GM10248 (cell line): Measurements from ENCODE around the gene ZPR1.

Experiments used
- CTCF ChIA-PET: fragments of 300-600 bp; sonication (Branson Sonifier 250); formaldehyde crosslinking; extraction: SDS; loops from one replicate; lab custom pipeline; 2021; ENCODE audit warnings: antibody characterized with exemption; lab: Yijun Ruan, JAX
- POLR2A ChIA-PET: fragments of 350-650 bp; sonication (Branson Sonifier 250); formaldehyde crosslinking; extraction: SDS; loops from one replicate; lab custom pipeline; 2020; ENCODE audit warnings: antibody characterized with exemption; lab: Yijun Ruan, JAX
- DNase-seq: peaks from one replicate; pipeline ENCODE4 v3.0.0; 2012; ENCODE audit errors: extremely low spot score
- TF ChIP-seq, protein P1 (sequence below): IDR thresholded peaks from 2 replicates; pipeline ENCODE4 v1.5.1; 2012; ENCODE audit warnings: mild to moderate bottlenecking, low read depth; ENCODE audit errors: extremely low read depth, missing control alignments, control extremely low read depth

The ZPR1 gene

DNA sequence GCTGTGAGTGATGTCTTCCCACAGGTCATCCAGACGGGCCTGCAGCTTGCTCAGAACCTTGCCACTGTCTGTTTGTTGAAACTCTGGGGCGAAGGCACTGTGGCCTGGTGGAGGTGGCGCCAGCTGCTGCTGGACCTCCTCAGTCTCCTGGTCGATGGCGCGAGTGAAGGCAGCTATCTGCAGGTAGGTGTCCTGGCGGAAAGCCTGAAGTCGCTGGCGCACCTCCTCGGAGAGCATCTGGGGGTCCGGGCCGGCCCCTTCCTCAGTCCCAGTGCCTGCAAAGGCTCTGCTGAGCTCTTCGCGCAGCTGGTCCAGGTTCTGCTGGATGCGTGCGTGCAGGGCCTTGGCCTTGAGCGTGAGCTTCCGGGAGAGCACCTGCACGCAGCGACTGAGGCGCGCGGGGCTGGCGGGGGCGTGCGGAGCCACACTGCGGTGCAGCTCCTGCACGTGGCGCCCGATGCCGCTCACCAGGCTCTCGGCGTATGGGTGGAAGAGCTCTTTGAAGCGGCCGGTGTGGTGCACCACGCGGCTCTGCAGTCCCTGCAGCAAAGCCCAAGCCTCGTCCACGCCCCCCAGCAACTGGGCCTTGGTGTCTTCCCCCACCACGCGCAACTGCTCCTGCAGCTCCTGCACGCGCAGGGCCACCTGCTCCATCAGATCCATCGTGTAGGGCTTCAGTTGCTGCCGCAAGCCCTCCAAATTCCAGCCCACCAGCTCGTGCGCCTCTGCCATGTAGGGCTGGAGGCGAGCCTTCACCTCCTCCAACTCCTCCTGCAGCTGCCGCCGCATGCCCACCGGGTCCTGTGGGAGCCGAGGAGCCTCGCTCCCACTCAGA, 2.6 kb upstream of the ZPR1 start:
- no peak for DNase-seq
- POLR2A ChIA-PET = no interaction called here
- CTCF ChIA-PET = interaction anchor here (0.6 to 10.2 kb wide), 43 partner anchors 8 to 441 kb away, joined by 3 to 100 read pairs (median 6); partner anchors contain the start of genes APOA1, APOA4, BUD13 and PAFAH1B2
- TF ChIP-seq, protein P1, sequence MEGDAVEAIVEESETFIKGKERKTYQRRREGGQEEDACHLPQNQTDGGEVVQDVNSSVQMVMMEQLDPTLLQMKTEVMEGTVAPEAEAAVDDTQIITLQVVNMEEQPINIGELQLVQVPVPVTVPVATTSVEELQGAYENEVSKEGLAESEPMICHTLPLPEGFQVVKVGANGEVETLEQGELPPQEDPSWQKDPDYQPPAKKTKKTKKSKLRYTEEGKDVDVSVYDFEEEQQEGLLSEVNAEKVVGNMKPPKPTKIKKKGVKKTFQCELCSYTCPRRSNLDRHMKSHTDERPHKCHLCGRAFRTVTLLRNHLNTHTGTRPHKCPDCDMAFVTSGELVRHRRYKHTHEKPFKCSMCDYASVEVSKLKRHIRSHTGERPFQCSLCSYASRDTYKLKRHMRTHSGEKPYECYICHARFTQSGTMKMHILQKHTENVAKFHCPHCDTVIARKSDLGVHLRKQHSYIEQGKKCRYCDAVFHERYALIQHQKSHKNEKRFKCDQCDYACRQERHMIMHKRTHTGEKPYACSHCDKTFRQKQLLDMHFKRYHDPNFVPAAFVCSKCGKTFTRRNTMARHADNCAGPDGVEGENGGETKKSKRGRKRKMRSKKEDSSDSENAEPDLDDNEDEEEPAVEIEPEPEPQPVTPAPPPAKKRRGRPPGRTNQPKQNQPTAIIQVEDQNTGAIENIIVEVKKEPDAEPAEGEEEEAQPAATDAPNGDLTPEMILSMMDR = no peak

DNA sequence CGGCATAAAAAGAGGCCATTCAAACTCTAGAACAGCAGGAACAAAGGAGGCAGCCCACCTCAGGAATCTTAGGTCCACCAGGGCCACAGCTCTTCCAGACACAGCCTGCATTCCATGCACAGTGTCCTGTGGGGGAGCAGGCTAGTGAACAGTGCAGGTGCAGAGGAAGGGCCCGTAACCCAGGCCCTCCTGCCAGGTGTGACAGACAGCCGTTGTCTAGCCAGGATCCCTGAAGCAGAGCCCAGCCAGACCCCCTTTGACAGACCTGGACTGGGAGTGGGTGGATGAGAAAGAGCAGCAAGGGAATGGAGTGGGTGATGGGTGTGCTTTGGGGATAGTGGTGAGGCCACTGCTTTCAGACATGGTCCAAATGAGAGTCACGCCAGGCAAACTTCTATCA, 1.2 kb upstream of the ZPR1 start:
- DNase-seq = no peak
- CTCF ChIA-PET = interaction anchor here (0.9 to 10.2 kb wide), 11 partner anchors 9 to 441 kb away, joined by 3 to 100 read pairs (median 16); partner anchors contain the start of genes APOA1, APOA4, BUD13 and SIK3
- TF ChIP-seq, protein P1 = no peak
- POLR2A ChIA-PET = no interaction called here

DNA sequence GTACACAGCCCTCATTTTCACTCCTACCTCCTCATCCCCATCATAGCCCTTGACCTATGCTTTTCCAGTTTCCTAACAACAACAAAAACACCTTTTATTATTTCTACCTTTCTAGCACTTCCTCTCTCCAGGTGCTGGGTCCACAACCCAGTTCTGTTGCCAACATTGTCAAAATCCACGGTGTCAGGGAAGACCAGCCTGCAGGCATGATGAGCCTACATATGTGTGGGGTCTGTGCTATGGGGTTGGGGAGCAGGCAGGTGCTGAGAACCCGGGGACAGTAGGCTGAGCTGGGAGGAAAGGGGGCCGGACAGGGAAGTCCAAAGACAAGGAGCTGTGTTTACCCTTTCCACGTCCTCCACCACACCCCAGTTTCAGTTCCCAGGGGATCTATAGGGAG, 711 bp upstream of the ZPR1 start:
- no peak for DNase-seq
- ChIA-PET POLR2A (no interaction called here), CTCF (interaction anchor here (0.9 to 10.2 kb wide), 9 partner anchors 8 to 441 kb away, joined by 3 to 100 read pairs (median 11); partner anchors contain the start of genes APOA1 and BUD13)
- TF ChIP-seq, protein P1 = no peak

- ChIA-PET CTCF (interaction anchor here (0.9 to 10.2 kb wide), 11 partner anchors 9 to 373 kb away, joined by 3 to 100 read pairs (median 5); partner anchors contain the start of genes APOA1, BUD13 and SIK3), POLR2A (interaction anchor here (1.0 kb wide), 1 partner anchor 48 kb away, joined by 4 read pairs; no protein-coding TSS in a partner anchor)
These were observed 412 bp downstream of the ZPR1 start for GRCh38 chr11:116787436-116787785.

DNA sequence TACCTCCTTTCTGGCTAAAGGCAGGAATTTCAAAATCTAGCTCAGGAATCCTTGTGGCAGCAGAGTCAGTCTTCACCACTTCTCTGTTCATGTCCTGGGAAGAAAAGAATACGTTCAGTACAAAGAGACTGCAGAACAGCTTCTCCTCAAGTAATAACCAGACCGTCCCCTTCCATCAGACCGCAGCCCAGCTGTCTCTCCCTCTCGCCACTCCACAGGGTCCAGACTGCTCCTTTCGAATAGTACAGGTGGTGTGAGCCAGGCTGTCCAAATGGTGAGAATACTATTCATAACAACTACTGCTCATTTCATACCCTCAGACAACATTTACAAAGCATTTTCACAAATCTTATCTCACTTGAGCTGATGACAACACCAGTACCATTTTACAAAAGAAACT, 857 bp downstream of the ZPR1 start:
- TF ChIP-seq, protein P1 = no peak

More at GRCh38 chr11:116787436-116787785, 412 bp downstream of the ZPR1 start:
- TF ChIP-seq, protein P1 = no peak
- DNase-seq = no peak

GRCh38 chr11:116786326-116786725, 1.5 kb downstream of the ZPR1 start:
- TF ChIP-seq, protein P1 = no peak
- ChIA-PET POLR2A (interaction anchor here (1.0 kb wide), 1 partner anchor 13 kb away, joined by 3 read pairs; the partner anchor contains the start of gene BUD13), CTCF (interaction anchor here (1.0 to 10.2 kb wide), 9 partner anchors 10 to 320 kb away, joined by 3 to 100 read pairs (median 6); partner anchors contain the start of genes APOA1 and BUD13)

More for the DNA sequence above, 857 bp downstream of the ZPR1 start:
- no peak for DNase-seq
- CTCF ChIA-PET = interaction anchor here (0.9 to 10.2 kb wide), 12 partner anchors 9 to 319 kb away, joined by 3 to 100 read pairs (median 5); partner anchors contain the start of genes APOA1, BUD13 and SIK3
- POLR2A ChIA-PET = interaction anchor here (1.0 kb wide), 1 partner anchor 14 kb away, joined by 3 read pairs; the partner anchor contains the start of gene BUD13

More at GRCh38 chr11:116786326-116786725, 1.5 kb downstream of the ZPR1 start:
- no peak for DNase-seq
